ENCODE data around the gene GRM7.

- TF ChIP-seq MAZ (IDR thresholded peaks at IDR 0.05; ENCODE audit: borderline replicate concordance, low read depth, low read length): no peak
- TF ChIP-seq POLR2A (IDR thresholded peaks at IDR 0.05; ENCODE audit: low read depth, low read length): no peak
- TF ChIP-seq SMC3 (IDR thresholded peaks at IDR 0.05; ENCODE audit: low read depth, low read length): no peak
Measured at GRCh38 chr3:7290077-7290825, 429.3 kb downstream of the GRM7 start.

All from IMR-90 (cell line).